Stimulated activated CD4-positive, alpha-beta T cell treated with anti-CD3 and anti-CD28 coated beads, Interleukin-1b, Interleukin-23, amount 100 ng/mL, for 48 hours (primary cell): ENCODE data around the gene COL24A1.
"Not testable (repeated sequence)": the region's sequence is repeated elsewhere in the genome, so short reads cannot be mapped to it uniquely, and the experiment has no call there.

Experiments used
- DNase-seq: peaks from one replicate; pipeline ENCODE4 v3.0.0-alpha.2; 2020

Gene COL24A1

DNA sequence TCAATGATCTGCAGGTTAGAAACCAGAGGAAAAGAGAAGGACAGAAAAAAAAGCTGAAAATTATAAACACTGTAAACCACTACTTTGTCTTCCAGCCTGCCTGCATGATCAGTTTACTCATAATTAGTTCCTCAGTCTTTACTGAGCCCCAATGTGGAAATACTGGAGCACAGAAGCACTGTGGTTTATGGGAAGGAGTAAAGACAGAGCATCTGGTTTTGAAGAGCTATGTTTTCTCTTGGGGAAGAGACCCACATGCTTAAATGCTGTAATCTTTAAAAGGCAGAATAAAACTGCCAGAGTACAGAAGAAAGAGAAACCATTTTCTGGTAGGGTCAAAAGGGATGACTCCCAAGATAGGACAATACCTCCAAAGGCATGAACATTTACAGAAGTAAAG is 289.4 kb downstream of the COL24A1 start:
- no peak for DNase-seq

DNA sequence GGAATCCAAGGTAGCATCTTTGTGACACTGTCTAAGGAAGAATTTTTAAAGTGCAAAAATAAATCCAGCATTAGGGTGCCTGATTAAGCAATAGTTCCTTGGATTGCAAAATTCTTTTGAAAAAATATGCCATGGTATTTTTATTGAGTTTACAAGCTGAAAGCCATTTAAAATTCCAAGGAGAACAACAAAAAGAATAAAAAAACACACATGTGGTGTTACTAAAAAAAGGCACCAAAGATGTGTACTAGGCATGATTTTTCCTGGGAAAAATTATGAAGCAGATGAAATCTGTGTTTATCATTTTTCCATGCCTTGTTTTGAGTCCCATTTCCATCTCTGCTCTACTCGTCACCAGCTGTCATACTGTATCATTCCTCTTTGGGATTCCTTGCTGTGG is 291.4 kb downstream of the COL24A1 start:
- DNase-seq, result no peak

DNA sequence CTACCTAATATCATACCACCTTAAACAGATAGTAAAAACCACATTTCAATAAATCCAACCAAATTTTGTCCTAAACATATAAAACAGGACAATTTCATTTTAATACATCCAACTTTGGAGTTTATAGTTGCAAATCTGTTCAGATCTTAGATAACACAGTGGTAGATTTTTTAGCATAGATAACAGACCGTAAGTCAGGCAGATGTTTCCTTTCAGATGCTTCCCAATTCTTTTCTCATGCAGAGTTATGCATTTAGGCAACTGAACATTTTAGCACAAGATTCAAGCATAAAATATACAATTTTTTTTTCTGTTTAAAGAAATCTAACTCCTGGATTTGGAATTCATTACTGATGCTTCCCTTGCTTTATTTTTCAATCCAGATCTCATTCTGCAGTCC is 291.8 kb downstream of the COL24A1 start:
- no peak for DNase-seq

DNA sequence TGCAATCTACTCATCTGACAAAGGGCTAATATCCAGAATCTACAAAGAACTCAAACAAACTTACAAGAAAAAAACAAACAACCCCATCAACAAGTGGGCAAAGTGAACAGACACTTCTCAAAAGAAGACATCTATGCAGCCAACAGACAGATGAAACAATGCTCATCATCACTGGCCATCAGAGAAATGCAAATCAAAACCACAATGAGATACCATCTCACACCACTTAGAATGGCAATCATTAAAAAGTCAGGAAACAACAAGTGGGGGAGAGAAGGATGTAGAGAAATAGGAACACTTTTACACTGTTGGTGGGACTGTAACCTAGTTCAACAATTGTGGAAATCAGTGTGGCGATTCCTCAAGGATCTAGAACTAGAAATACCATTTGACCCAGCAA is 292.9 kb downstream of the COL24A1 start:
- not testable (repeated sequence) for DNase-seq

DNA sequence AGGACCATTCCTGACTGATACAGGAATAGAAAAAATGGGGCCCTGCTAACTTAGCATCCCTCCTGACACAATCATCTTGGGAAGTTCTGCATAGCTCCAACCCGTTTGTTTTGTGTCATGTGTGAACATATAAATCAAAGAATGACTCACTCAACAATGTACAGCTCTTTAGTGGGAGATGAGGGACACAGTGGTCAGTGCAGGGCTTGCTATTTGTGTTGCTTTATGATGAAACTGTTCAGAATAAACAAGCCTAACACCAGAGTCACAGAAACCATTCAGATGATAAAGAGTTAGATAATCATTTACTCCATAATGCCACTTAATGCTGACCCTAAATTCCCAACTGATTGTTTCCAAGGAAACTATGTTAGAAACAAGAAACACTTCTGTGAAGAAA is 294.1 kb downstream of the COL24A1 start:
- DNase-seq, result no peak

DNA sequence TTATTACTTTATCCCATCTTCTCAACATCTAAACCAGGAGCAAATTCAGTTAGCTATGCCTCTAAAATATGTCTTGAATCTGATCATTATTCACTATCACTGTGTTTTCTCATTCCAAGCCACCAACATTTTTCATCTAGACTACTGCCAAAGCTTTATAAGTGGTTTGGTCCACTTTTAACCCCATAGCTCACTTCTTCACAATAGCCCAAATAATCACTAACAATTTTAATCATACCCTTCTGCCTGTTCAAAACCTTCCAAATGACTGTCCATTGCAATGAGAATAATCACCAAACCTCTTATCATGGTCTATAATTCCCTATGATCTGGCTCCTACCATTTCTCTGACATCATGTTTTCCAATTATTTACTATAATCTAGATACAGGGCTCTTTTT is 298.6 kb downstream of the COL24A1 start:
- DNase-seq, result no peak

DNA sequence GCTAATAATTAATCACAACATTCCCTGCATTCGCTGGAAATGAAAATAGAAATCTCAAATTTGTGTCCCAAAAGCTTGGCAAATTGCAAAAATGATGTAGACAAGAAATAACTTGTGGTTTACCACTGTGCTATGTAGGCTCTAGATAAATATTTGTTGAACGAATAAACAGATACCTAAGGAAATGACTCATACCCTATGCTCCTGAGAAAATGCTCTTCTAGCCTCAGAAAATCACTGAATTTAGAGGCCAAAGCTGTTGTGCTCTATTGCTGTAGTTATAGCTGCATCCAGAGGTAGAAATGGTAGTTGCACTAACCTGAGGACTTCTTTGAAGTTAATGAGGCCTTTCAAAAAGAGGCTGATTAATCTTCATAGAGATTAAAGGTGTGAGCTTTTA is 306.3 kb downstream of the COL24A1 start:
- DNase-seq, result no peak

DNA sequence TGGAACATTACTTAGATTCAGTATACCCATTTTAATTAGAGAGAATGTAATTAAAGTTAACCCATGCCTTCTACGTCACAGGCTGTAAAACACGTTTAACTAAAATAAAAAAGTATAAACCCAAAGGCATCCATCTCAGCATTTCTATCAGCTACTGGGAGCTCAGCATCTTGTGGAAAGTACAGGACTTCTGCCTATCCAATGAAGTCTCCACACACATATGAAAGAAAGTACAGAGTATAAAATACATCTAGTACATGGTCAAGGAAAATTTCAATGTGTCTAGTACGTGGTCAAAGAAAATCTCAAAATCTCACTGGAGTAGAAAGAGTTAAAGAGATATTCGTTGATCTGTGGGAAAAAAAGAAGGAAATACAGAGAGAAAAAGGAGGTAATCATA is 306.9 kb downstream of the COL24A1 start:
- no peak for DNase-seq

DNA sequence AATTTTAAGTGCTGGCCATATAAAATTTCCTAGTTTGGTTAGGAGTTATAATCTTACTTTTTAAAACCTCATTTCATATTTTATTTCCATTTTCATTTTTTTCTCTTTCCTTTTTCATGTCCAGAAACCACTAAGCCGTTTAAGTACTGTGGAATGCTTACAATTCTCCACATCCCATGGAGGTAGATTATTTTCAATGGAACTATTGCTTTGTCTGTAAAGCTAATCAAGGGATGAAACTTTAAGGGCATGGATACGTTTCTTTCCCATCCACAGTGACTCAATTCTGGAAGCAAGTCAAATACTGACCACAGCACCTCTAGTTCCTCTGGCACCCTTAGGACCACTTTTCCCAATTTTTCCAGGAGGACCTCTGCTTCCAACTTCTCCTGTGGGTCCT is 309.2 kb downstream of the COL24A1 start:
- DNase-seq, result no peak

DNA sequence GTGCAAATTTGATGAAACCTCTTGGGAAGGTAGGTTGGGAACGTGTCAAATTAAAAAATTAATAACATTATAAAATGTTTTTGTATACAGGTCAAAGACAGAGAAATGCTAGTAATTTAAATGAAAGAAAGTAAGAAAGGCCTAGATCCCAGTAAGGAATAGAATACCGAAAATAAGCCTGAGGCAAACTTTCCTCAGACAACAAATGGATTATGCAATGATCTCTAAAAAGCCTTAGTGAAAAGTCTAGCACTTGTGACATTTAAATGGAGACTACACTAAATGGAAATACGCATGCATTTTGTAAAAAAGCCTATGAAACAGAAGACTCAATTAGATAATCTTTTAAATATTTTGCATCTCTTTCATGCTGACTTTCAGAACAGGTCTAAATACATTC is 309.9 kb downstream of the COL24A1 start:
- DNase-seq, result no peak

DNA sequence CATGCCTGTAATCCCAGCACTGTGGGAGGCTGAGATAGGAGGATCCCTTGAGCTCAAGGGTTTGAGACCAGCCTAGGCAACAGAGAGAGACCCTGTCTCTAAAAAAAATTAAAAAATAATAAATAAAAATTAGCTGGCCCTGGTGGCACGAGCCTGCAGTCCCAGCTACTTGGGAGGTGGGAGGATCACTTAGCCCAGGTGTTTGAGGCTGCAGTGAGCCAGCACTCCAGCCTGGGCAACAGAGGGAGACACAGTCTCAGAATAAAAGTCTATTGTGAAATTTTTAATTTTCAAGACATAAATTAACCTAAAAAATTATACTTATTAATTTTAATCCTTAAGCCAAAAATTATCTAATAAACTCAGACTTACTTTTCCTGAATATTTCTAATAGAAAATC is 317.1 kb downstream of the COL24A1 start:
- DNase-seq, result no peak

DNA sequence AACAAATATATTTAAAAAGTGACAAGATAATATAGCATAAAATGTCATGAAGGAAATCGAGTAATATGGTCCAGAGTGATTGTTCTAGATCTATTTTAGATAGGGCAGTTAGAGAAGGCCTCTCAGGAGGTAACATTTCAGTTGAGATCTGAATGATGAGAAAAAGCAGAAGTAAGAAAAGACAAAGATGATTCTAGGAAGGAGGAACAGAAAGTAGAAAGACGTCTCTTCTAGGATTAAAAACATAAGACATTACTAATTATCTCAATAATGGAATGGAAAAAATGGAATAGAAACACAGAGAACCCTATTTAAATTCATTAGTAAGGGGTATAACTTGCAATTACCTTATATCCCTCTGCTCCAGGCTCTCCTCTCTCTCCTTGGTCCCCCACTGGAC is 318.3 kb downstream of the COL24A1 start:
- DNase-seq, result no peak

DNA sequence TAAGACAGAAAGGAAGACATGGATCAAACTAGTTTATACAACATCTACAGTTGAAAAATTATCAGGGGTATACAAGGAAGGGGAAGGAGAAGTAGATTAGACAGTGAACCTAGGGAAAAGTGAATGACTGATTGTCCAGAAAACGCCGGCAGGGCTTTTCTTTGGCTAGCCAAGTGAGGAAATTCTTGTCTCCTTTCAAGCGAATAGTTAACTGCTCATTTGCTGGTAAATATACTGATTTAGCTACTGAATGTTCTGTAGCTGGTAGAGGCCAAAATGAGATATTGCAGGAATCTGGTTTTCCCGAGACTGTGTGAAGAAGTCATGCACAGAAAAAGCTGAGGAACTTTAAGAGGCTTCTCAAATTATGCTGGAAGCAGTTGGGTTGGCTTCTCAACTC is 319.8 kb downstream of the COL24A1 start:
- no peak for DNase-seq

DNA sequence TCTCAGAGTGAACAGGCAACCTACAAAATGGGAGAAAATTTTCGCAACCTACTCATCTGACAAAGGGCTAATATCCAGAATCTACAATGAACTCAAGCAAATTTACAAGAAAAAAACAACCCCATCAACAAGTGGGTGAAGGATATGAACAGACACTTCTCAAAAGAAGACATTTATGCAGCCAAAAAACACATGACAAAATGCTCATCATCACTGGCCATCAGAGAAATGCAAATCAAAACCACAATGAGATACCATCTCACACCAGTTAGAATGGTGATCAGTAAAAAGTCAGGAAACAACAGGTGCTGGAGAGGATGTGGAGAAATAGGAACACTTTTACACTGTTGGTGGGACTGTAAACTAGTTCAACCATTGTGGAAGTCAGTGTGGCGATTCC is 323.4 kb downstream of the COL24A1 start:
- not testable (repeated sequence) for DNase-seq

DNA sequence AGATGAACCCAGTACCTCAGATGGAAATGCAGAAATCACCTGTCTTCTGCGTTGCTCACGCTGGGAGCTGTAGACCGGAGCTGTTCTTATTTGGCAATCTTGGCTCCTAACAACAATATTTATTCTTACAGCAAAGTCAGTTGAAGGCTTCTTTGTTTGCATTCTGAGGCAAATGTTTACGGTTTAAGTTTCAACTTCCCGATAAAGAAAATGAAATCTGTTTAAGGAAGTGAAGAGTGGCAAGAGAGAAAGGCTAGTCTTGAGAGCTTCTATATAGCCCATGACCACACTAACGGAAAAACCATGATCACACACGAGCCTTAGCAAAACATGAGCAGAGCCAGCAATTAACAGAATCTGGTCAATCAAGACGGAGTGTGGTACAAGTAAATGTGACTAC is 325.7 kb downstream of the COL24A1 start:
- DNase-seq, result no peak

DNA sequence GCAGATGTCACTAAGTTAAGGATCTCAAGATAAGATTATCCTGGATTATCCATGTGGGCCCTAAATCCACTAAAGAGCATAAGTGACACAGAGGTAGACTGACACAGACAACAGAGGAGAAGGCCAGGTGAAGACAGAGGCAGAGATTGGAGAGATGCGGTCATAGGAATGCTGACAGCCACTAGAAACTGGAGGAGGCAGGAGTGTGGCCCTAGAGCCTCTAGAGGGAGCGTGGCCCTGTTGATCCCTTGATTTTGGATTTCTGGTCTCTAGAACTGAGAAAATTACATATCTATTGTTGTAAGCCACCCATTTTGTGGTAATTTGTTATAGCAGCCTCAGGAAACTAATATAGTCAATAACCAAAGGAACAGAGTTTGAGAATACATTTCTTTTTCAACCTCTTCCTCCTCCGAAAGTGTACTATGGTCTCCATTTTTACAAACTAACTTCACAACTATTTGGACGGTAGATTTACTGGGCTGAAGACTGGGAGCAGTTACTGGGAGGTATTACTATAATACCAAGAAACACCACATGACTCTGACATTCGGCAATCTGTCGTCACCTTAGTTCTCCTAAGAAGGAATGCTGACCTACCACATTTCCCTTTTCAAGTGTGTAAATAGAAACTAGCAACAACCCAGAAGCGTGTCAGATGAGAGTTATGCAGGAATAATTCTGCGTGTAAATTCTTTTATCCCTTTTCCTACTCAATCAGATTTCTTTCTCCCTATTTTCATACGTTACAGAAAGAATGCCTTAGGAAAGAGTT is 332.3 kb downstream of the COL24A1 start:
- DNase-seq, result no peak

DNA sequence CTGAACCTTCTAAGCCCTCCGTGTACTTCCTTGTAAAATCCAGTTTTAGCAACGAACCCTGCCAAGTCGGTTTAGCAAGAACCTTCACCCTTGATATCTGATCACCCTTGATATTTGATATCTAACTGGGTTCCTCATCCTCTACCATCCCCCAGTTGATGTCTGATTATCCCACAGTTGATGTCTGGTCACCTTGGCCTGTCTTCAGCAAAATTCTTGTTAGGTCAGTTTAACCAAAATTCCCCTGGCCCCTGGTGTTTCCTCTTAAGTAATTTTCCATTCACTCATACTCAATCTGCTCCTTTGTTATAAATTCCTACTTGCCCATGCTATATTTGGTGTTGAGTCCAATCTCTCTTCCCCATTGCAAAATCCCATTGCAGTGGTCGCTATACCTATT is 333.9 kb downstream of the COL24A1 start:
- no peak for DNase-seq

DNA sequence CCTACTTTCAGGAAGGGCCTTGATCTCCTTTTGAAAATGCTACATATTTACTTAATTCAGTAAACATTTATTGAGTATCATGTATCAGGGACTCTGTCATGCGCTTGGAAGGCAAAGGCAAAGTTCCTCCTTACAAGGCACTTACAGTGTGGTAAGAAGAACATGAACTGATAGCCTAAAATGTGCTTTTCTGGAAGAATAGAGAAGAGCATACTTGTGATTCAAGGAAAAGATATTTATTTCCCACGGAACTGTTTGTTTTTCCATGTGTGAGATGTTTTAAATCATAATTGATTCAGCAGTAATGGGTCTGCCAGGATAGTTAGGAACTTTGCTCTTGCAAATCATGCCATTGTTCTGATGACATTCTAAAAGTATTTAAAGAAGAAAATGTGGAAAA is 338.2 kb downstream of the COL24A1 start:
- no peak for DNase-seq

DNA sequence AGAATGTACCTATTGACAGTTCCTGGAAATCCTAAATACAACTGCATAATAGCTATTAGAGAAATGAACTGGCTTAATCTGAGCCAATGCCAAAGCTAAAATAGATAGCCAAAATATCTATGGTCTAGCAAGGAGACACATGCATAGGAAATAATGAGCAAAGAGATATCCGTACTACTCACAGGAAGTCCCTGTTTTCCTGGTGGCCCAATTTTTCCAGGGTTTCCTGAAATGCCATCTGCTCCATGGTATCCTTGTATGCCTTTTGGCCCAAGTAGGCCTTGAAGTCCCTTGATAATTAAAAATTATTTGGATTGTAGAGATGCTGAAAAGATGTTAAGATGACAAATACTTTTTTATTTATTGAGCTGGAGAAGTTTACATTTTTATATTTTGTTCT is 340.0 kb downstream of the COL24A1 start:
- DNase-seq, result no peak

DNA sequence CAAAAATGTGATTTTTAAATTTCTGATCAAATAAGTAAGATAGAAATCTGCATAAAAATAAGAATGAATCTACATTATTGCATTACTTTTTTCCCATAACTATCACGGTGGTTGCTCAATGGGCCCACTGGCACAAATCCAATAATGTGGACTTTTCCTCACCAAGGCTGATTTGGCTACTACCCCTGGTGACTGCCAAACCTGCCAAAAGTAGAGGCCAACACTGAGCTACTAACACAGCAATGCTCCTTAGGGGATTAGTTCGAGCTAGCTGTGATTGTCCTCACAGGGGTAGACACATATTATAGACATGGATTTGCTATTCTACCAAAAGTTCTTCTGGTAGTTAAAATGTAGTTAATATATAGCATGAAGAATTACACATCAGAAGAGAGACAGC is 340.7 kb downstream of the COL24A1 start:
- DNase-seq, result no peak

DNA sequence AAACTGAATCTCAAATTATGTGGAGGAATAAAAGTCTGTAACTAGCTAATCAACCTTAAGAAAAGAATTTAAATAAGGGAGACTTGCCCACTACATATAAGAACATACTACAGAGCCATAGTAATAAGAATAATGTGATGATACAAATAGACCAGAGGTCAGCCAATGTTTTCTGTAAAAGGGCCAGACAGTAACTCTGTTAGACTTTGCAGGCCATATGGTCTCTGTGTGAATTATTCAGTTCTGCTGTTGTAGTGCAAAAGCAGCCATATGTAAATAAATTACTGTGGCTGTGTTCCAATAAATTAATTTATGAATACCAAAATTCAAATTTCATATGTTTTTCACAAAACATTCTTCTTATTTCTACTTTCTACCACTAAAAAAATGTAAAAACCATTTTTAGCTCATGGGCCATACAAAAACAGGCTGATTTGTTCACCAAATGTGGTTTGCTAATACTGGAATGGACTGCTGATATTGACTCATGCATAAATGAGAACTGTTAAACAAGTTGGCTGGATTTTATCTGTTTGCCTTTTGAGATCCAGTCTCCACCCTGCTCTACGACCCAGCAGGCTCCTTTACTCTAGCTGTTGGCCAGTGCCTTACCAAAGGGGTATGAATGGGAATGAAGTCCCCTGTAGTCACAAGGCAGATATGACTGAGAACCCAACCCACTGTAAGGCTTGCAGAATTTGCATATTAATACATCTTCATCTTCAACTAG is 350.2 kb downstream of the COL24A1 start:
- DNase-seq, result no peak

DNA sequence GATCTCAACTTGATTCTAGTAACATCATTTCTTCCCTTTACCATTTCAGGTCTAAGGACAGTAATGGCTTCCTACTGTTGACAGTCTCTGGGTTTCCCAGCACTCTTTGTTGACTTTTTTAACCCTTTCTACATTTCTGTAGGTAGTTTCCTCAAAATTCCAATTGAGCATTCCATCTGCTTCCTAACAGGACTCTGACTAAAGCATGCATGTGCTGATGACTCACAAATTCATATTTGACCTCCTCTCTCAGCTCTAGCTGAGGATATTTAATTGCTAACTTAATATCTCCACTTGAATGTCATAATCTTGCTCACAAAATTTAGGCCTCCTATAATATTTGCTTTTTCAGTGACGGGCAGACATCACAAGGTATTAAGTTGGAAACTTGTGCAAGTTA is 355.1 kb downstream of the COL24A1 start:
- DNase-seq, result no peak

DNA sequence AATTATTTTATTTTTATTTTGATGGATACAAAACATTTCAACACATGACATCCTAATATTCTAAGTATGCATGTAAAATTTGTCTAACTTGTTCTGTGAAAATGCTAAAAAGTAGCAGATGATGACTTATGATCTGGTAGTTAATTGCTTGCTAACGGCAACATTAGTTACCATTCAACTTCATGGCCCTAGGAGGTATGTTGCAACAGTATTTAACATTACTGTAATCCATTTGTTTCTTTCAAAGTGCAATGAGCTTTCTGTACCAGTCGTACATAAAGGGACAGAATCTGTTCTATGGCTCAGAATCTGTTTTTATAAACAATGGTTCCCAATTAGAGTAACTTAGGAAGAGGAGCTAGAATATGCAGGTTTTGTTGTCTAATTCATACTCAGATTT is 356.8 kb downstream of the COL24A1 start:
- no peak for DNase-seq

DNA sequence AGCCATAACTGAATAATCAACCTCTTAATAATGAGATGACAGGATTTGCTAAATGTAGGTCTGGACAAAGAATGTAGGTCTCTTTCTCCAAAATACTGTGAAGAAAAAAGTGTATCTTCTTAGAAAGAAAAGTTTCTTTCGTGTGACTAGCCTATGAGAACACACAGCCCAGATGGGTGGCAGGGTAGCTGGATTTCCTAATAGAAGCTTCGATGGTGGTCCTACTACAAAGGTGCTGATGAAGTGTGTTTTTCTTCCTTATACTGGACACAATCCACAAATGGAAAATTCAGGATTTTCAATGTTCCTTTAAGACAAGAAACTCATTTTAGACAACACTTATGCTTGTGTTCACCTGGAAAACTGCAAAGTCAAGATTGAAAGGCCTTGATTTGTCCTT is 358.2 kb downstream of the COL24A1 start:
- DNase-seq, result no peak

DNA sequence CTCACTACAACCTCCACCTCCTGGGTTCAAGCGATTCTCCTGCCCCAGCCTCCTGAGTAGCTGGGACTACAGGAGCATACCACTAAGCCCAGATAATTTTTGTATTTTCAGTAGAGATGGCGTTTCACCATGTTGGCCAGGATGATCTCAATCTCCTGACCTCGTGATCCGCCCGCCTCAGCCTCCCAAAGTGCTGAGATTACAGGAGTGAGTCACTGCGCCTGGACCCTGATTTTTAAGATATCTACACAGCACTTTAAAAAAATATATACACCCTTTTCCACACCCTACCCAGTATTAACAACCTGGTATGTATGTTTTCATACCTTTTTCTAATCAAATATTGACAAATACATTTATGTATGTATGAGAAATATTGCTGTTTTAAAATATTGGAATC is 379.6 kb downstream of the COL24A1 start:
- not testable (repeated sequence) for DNase-seq
